HFFc6 (cell line): Measurements from ENCODE around the gene CNTN6. TPM values are rescaled to one million over a fixed set of nuclear protein-coding genes. Genes with fewer than 3 reads are reported as not detected.

ENCODE experiments used
- DNase-seq: peaks from one replicate; pipeline ENCODE4 v3.0.0-alpha.2; 2018
- H3K27ac Mint-ChIP-seq: 2 replicates; pipeline ENCODE4 v1.8.0; 2020; ENCODE audit warnings: mild to moderate bottlenecking, mixed read lengths
- H3K27me3 Mint-ChIP-seq: 2 replicates; pipeline ENCODE4 v1.8.0; 2021; ENCODE audit warnings: mild to moderate bottlenecking, moderate library complexity, mixed read lengths; ENCODE audit not compliant: insufficient read depth
- H3K36me3 Mint-ChIP-seq: 2 replicates; pipeline ENCODE4 v1.8.0; 2021; ENCODE audit warnings: low read depth, mixed read lengths
- H3K4me1 Mint-ChIP-seq: 2 replicates; pipeline ENCODE4 v1.8.0; 2020; ENCODE audit warnings: low read depth, mixed read lengths
- H3K4me3 Mint-ChIP-seq: 2 replicates; pipeline ENCODE4 v1.8.0; 2020; ENCODE audit warnings: mild to moderate bottlenecking, moderate library complexity, mixed read lengths
- H3K9me3 Mint-ChIP-seq: 2 replicates; pipeline ENCODE4 v1.8.0; 2020; ENCODE audit warnings: mild to moderate bottlenecking, mixed read lengths
- CTCF ChIP-seq: fragments of 200-600 bp; sonication (generic); IDR thresholded peaks from 2 replicates; pipeline ENCODE4 v1.5.0; 2021; ENCODE audit warnings: antibody characterized with exemption, mild to moderate bottlenecking
- total RNA-seq, 6 experiments: library from RNA; stranded (reverse); fragmentation: NEBNext Ultra II Directional; extraction: Animal tissue kit (Norgen Biotek cat#: 25700); gene quantifications; 2 replicates in 1 of 6; 3 replicates in 5 of 6; pipeline ENCODE4 v1.2.3, GENCODE V29; 2021

Gene CNTN6
- total RNA-seq, 6 experiments from 2014 or later: not detected

GRCh38 chr3:1172644-1173043 lies 79.8 kb downstream of the CNTN6 start:
- Mint-ChIP-seq H3K27ac (no peak overlapping the region), H3K36me3 (0 out of 2 replicates have a peak, but pooled peaks cover 5% of the 10 kb centered on the region), H3K9me3 (peaks cover 54% of the 10 kb centered on the region), H3K4me3 (no peak overlapping the region), H3K27me3 (no peaks in the 10 kb centered on the region), H3K4me1 (no peaks in the 10 kb centered on the region)
- no peak for DNase-seq
- TF ChIP-seq CTCF: no peak

DNA sequence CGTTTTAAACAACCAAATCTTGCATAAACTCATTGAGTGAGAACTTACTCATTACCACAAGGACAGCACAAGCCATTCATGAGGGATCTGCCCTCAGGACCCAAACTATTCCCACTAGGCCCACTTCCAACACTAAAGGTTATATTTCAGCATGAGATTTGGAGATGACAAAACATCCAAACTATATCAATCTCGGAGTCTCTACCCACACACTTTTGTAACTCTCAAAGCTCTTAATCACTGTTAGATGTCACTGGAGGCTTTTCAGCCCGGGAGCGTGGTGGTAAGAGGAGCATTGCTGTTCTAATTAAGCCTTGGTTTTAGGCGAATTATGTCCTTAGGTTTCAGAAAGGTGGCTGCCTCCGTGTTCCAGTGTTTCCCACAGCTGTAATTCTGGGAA lies 86.3 kb downstream of the CNTN6 start:
- no peaks in the 10 kb centered on the region for H3K4me1 Mint-ChIP-seq
- no peak for DNase-seq
- no peak overlapping the region for H3K27ac Mint-ChIP-seq
- H3K27me3 Mint-ChIP-seq: no peaks in the 10 kb centered on the region
- TF ChIP-seq CTCF: no peak
- H3K36me3 Mint-ChIP-seq: peaks cover 10% of the 10 kb centered on the region; the same call in 1 of the 2 replicates
- peaks cover 63% of the 10 kb centered on the region for H3K9me3 Mint-ChIP-seq
- no peak overlapping the region for H3K4me3 Mint-ChIP-seq

DNA sequence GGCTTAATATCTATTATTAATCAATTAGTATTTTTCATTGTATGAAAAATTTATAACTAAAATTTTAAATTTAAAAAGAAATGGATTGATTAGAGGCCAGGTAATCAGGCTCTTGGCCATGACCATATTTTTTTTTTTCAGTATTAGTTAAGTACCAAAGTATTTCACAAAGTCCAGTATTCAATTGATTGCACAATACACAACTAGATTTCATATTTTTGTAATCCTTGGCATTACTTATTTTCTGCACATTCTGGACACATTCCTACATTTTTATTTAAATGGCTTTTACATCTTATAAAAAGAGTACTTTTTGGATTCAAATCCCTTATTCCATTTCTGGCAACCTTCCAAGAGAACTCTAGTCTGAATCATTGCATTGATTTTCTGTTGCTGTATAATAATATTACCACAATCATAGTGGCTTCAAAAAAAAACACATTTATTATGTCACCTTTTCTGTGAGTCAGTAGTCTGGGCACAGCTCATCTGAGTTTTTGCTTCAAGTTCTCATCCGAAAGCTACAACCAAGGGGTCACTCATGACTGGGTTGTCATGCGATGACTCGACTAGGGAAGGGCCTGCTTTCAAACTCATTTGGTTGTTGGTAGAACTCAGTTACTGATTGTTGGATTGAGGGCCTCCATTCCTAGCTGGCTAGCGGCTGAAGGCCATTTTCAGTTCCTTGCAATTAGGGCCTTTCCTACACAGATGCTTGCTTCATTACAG lies 90.7 kb downstream of the CNTN6 start:
- no peak for DNase-seq
- Mint-ChIP-seq H3K27ac (no peak overlapping the region), H3K36me3 (peaks cover 5% of the 10 kb centered on the region; the same call in 1 of the 2 replicates), H3K4me1 (no peaks in the 10 kb centered on the region), H3K4me3 (no peak overlapping the region), H3K27me3 (no peaks in the 10 kb centered on the region), H3K9me3 (peaks cover 37% of the 10 kb centered on the region)
- no peak for TF ChIP-seq CTCF

GRCh38 chr3:1190569-1190968 lies 97.7 kb downstream of the CNTN6 start:
- Mint-ChIP-seq H3K4me3 (no peak overlapping the region), H3K27me3 (no peaks in the 10 kb centered on the region), H3K27ac (no peak overlapping the region), H3K9me3 (peaks cover 35% of the 10 kb centered on the region), H3K4me1 (no peaks in the 10 kb centered on the region), H3K36me3 (no peaks in the 10 kb centered on the region)
- DNase-seq: no peak
- TF ChIP-seq CTCF: no peak

DNA sequence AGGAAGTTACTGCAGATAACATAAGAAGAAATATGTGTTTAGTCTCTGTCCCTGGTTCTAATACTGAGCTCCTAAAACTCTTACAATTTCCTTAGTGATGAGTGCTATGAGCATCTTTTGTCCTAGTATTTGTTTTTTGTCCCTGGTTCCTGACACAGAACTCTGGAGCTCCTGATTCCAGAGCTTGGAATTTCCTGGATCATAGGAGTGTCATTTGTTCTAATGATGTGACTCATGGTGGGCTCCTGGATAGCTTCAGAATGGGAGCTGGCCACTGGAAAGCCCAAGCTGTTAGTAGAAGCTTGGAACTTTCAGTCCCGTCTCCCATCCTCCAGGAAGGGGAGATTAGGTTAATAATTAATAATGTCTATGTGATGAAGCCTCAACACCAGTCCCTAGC lies 98.2 kb downstream of the CNTN6 start:
- Mint-ChIP-seq H3K36me3 (no peaks in the 10 kb centered on the region), H3K27ac (no peak overlapping the region), H3K27me3 (no peaks in the 10 kb centered on the region), H3K9me3 (peaks cover 34% of the 10 kb centered on the region), H3K4me1 (no peaks in the 10 kb centered on the region), H3K4me3 (no peak overlapping the region)
- TF ChIP-seq CTCF: no peak
- DNase-seq: no peak
